SK-N-SH treated with all-trans-retinoic acid at 6 μM for 48 hours (cell line): ENCODE measurements around the gene NCSTN.
"Not testable (repeated sequence)": the region's sequence is repeated elsewhere in the genome, so short reads cannot be mapped to it uniquely, and the experiment has no call there.

Source experiments
- ATAC-seq: fragments of 200-7000 bp; cut with Tn5 transposase; 3 replicates; pipeline ENCODE4 v1.9.1; 2020; ENCODE audit warnings: mild to moderate bottlenecking, moderate library complexity
- ARNTL ChIP-seq: fragments of 450-650 bp; formaldehyde crosslinking; IDR thresholded peaks from 2 replicates; pipeline ENCODE4 v1.5.0; 2020; ENCODE audit warnings: low read depth, mild to moderate bottlenecking, moderate library complexity, borderline replicate concordance
- BACH2 ChIP-seq: fragments of 250-450 bp; sonication (Bioruptor Pico); IDR thresholded peaks from 2 replicates; pipeline ENCODE4 v1.9.0; 2021; ENCODE audit warnings: mild to moderate bottlenecking, borderline replicate concordance
- CREB5 ChIP-seq: fragments of 250-450 bp; sonication (Bioruptor Pico); IDR thresholded peaks from 2 replicates; pipeline ENCODE4 v1.5.1; 2020; ENCODE audit warnings: low read depth, mild to moderate bottlenecking, moderate library complexity
- CSDC2 ChIP-seq: fragments of 250-450 bp; sonication (Bioruptor Pico); IDR thresholded peaks from 2 replicates; pipeline ENCODE4 v1.5.0; 2020; ENCODE audit warnings: mild to moderate bottlenecking, moderate library complexity
- CSRNP3 ChIP-seq: fragments of 250-450 bp; sonication (Bioruptor Pico); IDR thresholded peaks from 2 replicates; pipeline ENCODE4 v1.5.1; 2021; ENCODE audit warnings: mild to moderate bottlenecking, moderate library complexity
- ESRRG ChIP-seq: fragments of 250-450 bp; sonication (Bioruptor Pico); IDR thresholded peaks from 2 replicates; pipeline ENCODE4 v1.6.1; 2021; ENCODE audit warnings: mild to moderate bottlenecking
- GLIS3 ChIP-seq: fragments of 250-450 bp; sonication (Bioruptor Pico); IDR thresholded peaks from 2 replicates; pipeline ENCODE4 v1.5.0; 2020; ENCODE audit warnings: mild to moderate bottlenecking, moderate library complexity
- ISL1 ChIP-seq: fragments of 250-450 bp; sonication (Bioruptor Pico); IDR thresholded peaks from 2 replicates; pipeline ENCODE4 v2.1.2; 2022; ENCODE audit warnings: mild to moderate bottlenecking, moderate library complexity
- OSR1 ChIP-seq: fragments of 250-450 bp; sonication (Bioruptor Pico); IDR thresholded peaks from 2 replicates; pipeline ENCODE4 v1.8.0; 2022; ENCODE audit warnings: moderate library complexity, mild to moderate bottlenecking, inconsistent platforms
- PATZ1 ChIP-seq: fragments of 250-450 bp; sonication (Bioruptor Pico); IDR thresholded peaks from 2 replicates; pipeline ENCODE4 v1.8.0; 2020; ENCODE audit warnings: mild to moderate bottlenecking, moderate library complexity, borderline replicate concordance
- PPARA ChIP-seq: fragments of 250-450 bp; sonication (Bioruptor Pico); IDR thresholded peaks from 2 replicates; pipeline ENCODE4 v1.5.0; 2020; ENCODE audit warnings: mild to moderate bottlenecking, borderline replicate concordance
- RARB ChIP-seq: fragments of 250-450 bp; sonication (Bioruptor Pico); IDR thresholded peaks from 2 replicates; pipeline ENCODE4 v1.8.0; 2021; ENCODE audit warnings: mild to moderate bottlenecking, moderate library complexity
- SNAI2 ChIP-seq: fragments of 250-450 bp; sonication (Bioruptor Pico); IDR thresholded peaks from 2 replicates; pipeline ENCODE4 v1.5.0; 2020; ENCODE audit warnings: mild to moderate bottlenecking, moderate library complexity
- TCF4 ChIP-seq: fragments of 250-450 bp; sonication (Bioruptor Pico); IDR thresholded peaks from 2 replicates; pipeline ENCODE4 v1.8.0; 2021; ENCODE audit warnings: mild to moderate bottlenecking, moderate library complexity, borderline replicate concordance
- TOX ChIP-seq: fragments of 250-450 bp; sonication (Bioruptor Pico); IDR thresholded peaks from 2 replicates; pipeline ENCODE4 v1.8.0; 2021; ENCODE audit warnings: mild to moderate bottlenecking, moderate library complexity, borderline replicate concordance
- TSHZ2 ChIP-seq: fragments of 250-450 bp; sonication (Bioruptor Pico); IDR thresholded peaks from 2 replicates; pipeline ENCODE4 v1.5.0; 2020; ENCODE audit warnings: mild to moderate bottlenecking, moderate library complexity
- ZFP3 ChIP-seq: fragments of 250-450 bp; sonication (Bioruptor Pico); IDR thresholded peaks from 2 replicates; pipeline ENCODE4 v1.5.0; 2020; ENCODE audit warnings: mild to moderate bottlenecking, moderate library complexity
- ZFP30 ChIP-seq: fragments of 450-650 bp; formaldehyde crosslinking; IDR thresholded peaks from 2 replicates; pipeline ENCODE4 v1.5.0; 2022; ENCODE audit warnings: mild to moderate bottlenecking, moderate library complexity
- ZNF565 ChIP-seq: fragments of 450-650 bp; formaldehyde crosslinking; conservative IDR thresholded peaks from 2 replicates; pipeline ENCODE4 v1.5.0; 2020; ENCODE audit warnings: low read depth, mild to moderate bottlenecking, moderate library complexity
- ZNF70 ChIP-seq: fragments of 450-650 bp; formaldehyde crosslinking; IDR thresholded peaks from 2 replicates; pipeline ENCODE4 v1.5.0; 2020; ENCODE audit warnings: mild to moderate bottlenecking, moderate library complexity
- ZNF8 ChIP-seq: fragments of 450-650 bp; formaldehyde crosslinking; IDR thresholded peaks from 2 replicates; pipeline ENCODE4 v1.5.0; 2020; ENCODE audit warnings: mild to moderate bottlenecking, moderate library complexity

Gene NCSTN

GRCh38 chr1:160377585-160378206 is 34.5 kb downstream of the NCSTN start:
- TF ChIP-seq ZNF70 (CRISPR knock-in tag) (no peak), BACH2 (CRISPR knock-in tag) (no peak), TSHZ2 (CRISPR knock-in tag) (no peak)
- TF ChIP-seq, all 23 proteins: peak for 0

GRCh38 chr1:160384812-160385211 is 41.6 kb downstream of the NCSTN start:
- ATAC-seq = not testable (repeated sequence)

More at GRCh38 chr1:160377585-160378206, 34.5 kb downstream of the NCSTN start:
- no peak for ATAC-seq

GRCh38 chr1:160388406-160388805 is 45.2 kb downstream of the NCSTN start:
- ATAC-seq = not testable (repeated sequence)

GRCh38 chr1:160394673-160395072 is 51.5 kb downstream of the NCSTN start:
- ATAC-seq = no peak
- TF ChIP-seq ARNTL = no peak
- TF ChIP-seq SNAI2 (CRISPR knock-in tag) = no peak
- TF ChIP-seq PATZ1 (CRISPR knock-in tag) = no peak
- TF ChIP-seq CSRNP3 = no peak
- no peak for TF ChIP-seq TOX (CRISPR knock-in tag)
- TF ChIP-seq RARB (CRISPR knock-in tag) = no peak
- no peak for TF ChIP-seq CREB5
- no peak for TF ChIP-seq GLIS3 (CRISPR knock-in tag)
- TF ChIP-seq ZNF8 (CRISPR knock-in tag) = no peak
- no peak for TF ChIP-seq PPARA (CRISPR knock-in tag)
- no peak for TF ChIP-seq ZFP3 (CRISPR knock-in tag)

GRCh38 chr1:160397651-160398050 is 54.5 kb downstream of the NCSTN start:
- TF ChIP-seq PATZ1 (CRISPR knock-in tag) (no peak), RARB (CRISPR knock-in tag) (no peak), ESRRG (no peak), GLIS3 (CRISPR knock-in tag) (no peak), ZNF70 (CRISPR knock-in tag) (no peak), PPARA (CRISPR knock-in tag) (no peak), ZFP30 (no peak), ZFP3 (CRISPR knock-in tag) (no peak), ZNF565 (CRISPR knock-in tag) (no peak), OSR1 (no peak), CREB5 (no peak), ISL1 (CRISPR knock-in tag) (no peak), ZNF8 (CRISPR knock-in tag) (no peak), CSDC2 (CRISPR knock-in tag) (no peak), ARNTL (no peak), SNAI2 (CRISPR knock-in tag) (no peak), TCF4 (no peak)
- no peak for ATAC-seq
